Activated naive CD8-positive, alpha-beta T cell (primary cell): ENCODE data around the gene RASAL2.
"Not testable (repeated sequence)": the region's sequence is repeated elsewhere in the genome, so short reads cannot be mapped to it uniquely, and the experiment has no call there.

Source experiments
- H3K27ac Mint-ChIP-seq: one replicate; pipeline ENCODE4 v1.8.0; 2021; ENCODE audit warnings: mixed read lengths
- H3K27me3 Mint-ChIP-seq: one replicate; pipeline ENCODE4 v1.8.0; 2021; ENCODE audit warnings: mixed read lengths
- H3K36me3 Mint-ChIP-seq: one replicate; pipeline ENCODE4 v1.8.0; 2021; ENCODE audit warnings: mixed read lengths
- H3K4me1 Mint-ChIP-seq: one replicate; pipeline ENCODE4 v1.8.0; 2021; ENCODE audit warnings: low read depth, mixed read lengths
- H3K4me3 Mint-ChIP-seq: one replicate; pipeline ENCODE4 v1.8.0; 2021; ENCODE audit warnings: mild to moderate bottlenecking, mixed read lengths
- H3K9me3 Mint-ChIP-seq: one replicate; pipeline ENCODE4 v1.8.0; 2021; ENCODE audit warnings: low read depth, mixed read lengths

The RASAL2 gene

DNA sequence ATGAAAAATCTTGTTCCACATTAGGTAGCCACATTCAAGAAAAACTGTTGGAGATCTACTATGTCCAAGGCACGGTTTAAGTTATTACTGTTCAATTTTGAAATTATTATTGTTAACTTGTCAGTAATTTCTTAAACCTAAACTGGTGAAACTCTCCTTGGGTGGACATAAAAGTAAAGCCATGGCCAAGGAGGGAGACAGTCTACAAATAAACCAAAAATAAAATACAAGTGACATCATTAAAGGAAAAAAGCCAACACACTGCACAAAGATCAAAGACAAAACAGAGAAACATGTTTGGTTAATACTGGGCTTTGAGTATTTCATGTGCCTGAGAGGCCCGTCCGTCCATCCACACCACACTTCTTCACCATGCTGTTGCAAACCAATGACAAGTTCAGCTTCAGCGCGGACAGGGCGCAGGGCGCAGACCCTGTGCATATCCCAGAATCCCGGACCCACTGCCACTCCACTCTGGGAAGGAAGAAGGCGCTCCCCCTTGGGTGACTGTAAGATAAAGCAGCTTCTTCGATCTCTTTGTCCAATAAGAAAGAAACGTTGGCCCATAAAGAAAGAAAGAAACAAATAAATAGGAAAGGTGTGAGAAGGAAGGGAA, 918 bp upstream of the RASAL2 start:
- Mint-ChIP-seq H3K27ac (no peak overlapping the region), H3K9me3 (no peaks in the 10 kb centered on the region), H3K4me3 (peak overlapping the region; percentile 80)

DNA sequence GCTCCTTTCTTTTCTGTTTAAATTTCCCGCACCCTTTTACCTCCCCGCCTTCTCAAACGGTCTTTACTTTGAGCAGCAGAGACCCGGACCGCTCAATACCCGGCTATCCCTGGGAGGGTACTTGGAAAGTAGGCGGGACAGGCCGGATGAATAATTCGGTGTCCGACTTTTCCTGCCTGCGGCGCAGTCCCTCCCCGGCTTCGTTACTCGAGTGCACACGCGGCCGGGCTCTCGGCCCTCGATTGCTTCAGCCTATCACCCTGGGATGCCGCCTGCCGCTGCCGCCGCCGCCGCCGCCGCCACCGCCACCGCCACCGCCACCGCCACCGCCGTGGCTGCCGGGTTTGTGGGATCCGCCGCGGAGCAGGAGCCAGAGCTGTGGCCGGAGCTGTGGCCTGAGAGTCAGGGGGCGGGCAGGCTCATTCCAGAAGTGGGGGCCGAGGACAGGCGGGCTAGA, 382 bp upstream of the RASAL2 start:
- peaks cover 3% of the 10 kb centered on the region for H3K36me3 Mint-ChIP-seq
- H3K27me3 Mint-ChIP-seq, result peaks cover 60% of the 10 kb centered on the region
- H3K27ac Mint-ChIP-seq, result no peak overlapping the region
- H3K4me1 Mint-ChIP-seq, result peaks cover 16% of the 10 kb centered on the region
- H3K4me3 Mint-ChIP-seq, result peak overlapping the region; percentile 80
- no peaks in the 10 kb centered on the region for H3K9me3 Mint-ChIP-seq

More for the DNA sequence above, 918 bp upstream of the RASAL2 start:
- H3K4me1 Mint-ChIP-seq, result peaks cover 16% of the 10 kb centered on the region
- H3K36me3 Mint-ChIP-seq, result peaks cover 3% of the 10 kb centered on the region
- peaks cover 58% of the 10 kb centered on the region for H3K27me3 Mint-ChIP-seq

DNA sequence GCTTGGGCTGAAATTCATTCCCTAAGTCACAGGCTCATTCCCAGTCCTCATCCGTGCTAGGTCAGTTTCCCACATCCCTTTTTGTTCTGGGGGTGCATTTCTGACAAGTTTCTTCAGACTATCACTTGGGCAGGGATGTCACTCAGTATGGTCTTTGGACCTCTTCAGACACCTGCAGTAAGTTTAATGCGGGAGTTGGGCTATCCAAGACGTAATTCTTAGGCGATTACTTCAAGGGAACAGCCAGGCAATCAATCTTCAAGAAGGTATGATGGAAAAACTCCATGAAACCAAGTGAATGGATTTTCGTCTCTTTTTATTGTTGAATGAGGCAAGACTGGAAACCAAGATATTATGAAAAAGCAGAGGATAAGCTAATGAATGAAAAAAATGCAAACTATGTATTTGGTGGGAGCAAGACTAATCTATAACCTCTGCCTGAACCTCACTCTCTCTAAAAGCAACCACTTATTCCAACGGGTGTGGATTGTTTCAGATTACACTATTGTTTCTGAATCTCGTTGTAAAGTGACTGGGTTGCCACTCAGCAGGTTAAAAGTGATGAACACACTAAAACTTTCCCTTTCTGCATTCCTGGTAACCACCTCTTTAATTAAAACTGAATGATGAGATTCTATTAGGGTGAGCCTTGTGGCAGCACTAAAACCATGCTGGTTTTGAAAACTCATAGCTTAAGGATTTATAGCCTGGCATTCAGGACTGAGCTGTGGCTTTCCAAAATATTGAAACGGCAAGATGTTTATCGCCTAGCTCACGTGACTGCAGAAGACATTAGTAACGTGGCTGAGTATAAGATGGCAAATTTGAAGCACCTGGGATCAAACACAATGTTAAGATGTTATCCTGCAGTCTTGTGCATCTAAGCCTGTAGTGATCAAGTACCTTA, 1.1 kb downstream of the RASAL2 start:
- Mint-ChIP-seq H3K4me3 (peak overlapping the region; percentile 50), H3K27ac (no peak overlapping the region), H3K4me1 (peaks cover 16% of the 10 kb centered on the region), H3K9me3 (no peaks in the 10 kb centered on the region), H3K36me3 (peaks cover 3% of the 10 kb centered on the region), H3K27me3 (peaks cover 60% of the 10 kb centered on the region)

DNA sequence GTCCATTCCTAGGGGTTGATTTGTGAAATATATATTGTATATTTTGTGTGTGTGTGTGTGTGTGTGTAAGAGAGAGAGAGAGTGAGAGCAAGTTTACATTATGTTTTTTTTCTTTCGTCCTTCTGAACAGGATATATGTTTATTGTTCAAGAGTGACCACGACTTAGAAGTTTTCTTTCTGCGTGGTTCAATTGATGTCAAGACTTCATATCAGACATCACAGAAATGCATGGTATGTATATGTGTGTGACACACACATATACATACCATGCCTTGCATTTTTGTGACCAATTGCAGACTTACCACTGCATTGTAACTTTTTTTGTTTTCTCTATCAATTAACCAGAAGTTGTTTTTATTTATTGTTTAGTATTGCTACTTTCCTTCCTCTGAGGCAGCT, 2.5 kb downstream of the RASAL2 start:
- peaks cover 2% of the 10 kb centered on the region for H3K36me3 Mint-ChIP-seq
- H3K27ac Mint-ChIP-seq, result no peak overlapping the region
- H3K27me3 Mint-ChIP-seq, result peaks cover 50% of the 10 kb centered on the region
- peaks cover 16% of the 10 kb centered on the region for H3K4me1 Mint-ChIP-seq
- H3K4me3 Mint-ChIP-seq, result no peak overlapping the region
- no peaks in the 10 kb centered on the region for H3K9me3 Mint-ChIP-seq

DNA sequence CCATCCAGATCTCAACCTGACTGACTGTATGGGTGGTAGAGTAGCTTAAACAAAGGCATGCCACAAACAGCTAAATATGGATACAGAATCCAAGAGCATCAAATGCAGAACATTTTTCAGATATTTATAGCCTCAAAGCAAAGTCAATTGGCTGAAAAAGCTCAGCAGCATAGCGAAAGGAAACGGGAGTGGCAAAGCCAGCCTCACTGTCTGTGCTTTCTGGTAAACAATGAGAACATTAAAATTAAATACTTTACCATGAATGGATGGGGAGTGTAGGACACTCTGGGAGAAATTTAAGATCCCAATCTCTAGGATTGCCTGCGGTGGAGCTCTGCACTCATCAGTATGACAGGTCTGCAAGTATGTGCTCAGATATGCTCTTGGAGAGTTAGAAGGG, 4.4 kb downstream of the RASAL2 start:
- H3K9me3 Mint-ChIP-seq, result no peaks in the 10 kb centered on the region
- peaks cover 36% of the 10 kb centered on the region for H3K27me3 Mint-ChIP-seq
- H3K27ac Mint-ChIP-seq, result no peak overlapping the region
- H3K36me3 Mint-ChIP-seq, result no peaks in the 10 kb centered on the region
- H3K4me1 Mint-ChIP-seq, result peaks cover 8% of the 10 kb centered on the region
- no peak overlapping the region for H3K4me3 Mint-ChIP-seq

DNA sequence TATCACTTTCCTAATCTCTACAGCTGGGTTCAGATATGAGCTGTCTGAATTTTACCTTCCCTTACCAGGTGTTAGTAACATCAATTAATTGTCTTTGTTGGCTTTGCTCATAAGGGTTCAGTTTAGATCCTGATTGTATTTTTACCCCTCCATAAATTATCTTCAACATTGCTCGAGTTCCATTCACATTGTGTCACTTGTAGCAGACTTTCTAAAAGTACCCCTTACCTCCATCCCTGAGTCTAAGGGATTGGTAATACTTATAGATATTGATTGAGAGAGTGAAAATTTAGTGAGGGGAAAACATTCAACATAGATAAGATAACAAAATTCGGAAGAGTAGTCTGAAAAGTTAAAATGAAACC, 7.3 kb downstream of the RASAL2 start:
- no peaks in the 10 kb centered on the region for H3K9me3 Mint-ChIP-seq
- no peaks in the 10 kb centered on the region for H3K4me1 Mint-ChIP-seq
- no peak overlapping the region for H3K4me3 Mint-ChIP-seq
- H3K27ac Mint-ChIP-seq, result no peak overlapping the region
- no peaks in the 10 kb centered on the region for H3K36me3 Mint-ChIP-seq
- peaks cover 17% of the 10 kb centered on the region for H3K27me3 Mint-ChIP-seq

DNA sequence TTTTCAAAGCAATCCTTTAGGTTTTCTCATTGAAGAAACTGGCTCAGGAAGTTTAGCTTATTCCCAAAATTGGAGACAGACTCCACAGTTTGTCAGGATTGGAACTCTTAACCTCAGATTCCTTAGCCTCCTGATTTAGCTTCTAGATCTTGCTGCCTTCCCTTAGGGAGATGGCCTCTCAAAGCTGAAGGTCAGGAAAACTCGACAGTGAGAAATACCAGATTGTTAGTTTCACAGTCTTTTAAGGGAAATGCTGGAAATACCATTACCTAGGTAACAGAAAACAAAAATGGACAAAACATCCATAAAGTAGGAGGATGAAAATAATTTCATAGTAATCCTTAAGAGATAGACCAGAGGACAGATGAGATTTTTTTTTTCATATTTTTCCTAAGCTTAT, 7.8 kb downstream of the RASAL2 start:
- H3K4me1 Mint-ChIP-seq, result no peaks in the 10 kb centered on the region
- H3K27ac Mint-ChIP-seq, result no peak overlapping the region
- peaks cover 15% of the 10 kb centered on the region for H3K27me3 Mint-ChIP-seq
- H3K4me3 Mint-ChIP-seq, result no peak overlapping the region
- no peaks in the 10 kb centered on the region for H3K36me3 Mint-ChIP-seq
- no peaks in the 10 kb centered on the region for H3K9me3 Mint-ChIP-seq

DNA sequence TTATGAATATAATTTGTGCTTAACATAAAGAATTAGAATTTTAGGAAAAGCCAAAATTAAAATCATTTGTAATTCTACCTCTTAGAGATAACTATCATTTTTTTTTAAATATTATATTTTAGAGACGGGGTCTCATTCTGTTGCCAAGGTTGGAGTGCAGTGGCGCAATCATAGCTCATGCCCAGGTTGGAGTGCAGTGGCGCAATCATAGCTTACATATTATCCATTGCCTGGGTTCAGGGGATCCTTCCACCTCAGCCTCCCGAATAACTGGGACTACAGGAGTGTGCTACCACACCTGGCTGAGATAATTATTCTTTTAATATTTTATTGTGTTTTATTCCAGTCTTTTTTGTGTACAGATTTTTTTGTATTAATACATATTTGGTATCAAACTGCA, 8.3 kb downstream of the RASAL2 start:
- Mint-ChIP-seq H3K4me1 (no peaks in the 10 kb centered on the region), H3K9me3 (no peaks in the 10 kb centered on the region), H3K27ac (no peak overlapping the region), H3K27me3 (peaks cover 10% of the 10 kb centered on the region), H3K4me3 (no peak overlapping the region), H3K36me3 (no peaks in the 10 kb centered on the region)

DNA sequence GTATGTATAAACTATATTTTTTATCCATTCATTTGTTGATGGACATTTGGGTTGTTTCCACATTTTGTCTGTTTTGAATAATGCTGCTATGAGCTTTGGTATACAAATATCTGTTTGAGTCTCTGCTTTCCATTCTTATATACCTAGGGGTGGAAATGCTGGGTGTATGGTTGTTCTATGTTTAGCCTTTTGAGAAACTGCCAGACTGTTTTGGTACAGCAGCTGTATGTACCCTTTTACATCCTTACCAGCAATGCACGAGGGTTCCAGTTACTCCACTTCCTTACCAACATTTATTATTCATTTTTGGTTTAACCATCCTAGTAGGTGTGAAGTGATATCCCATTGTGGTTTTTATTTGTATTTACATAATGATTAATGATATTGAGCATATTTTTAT, 13.9 kb downstream of the RASAL2 start:
- Mint-ChIP-seq H3K4me3 (no peak overlapping the region), H3K9me3 (no peaks in the 10 kb centered on the region), H3K27ac (no peak overlapping the region), H3K27me3 (no peaks in the 10 kb centered on the region), H3K4me1 (no peaks in the 10 kb centered on the region), H3K36me3 (no peaks in the 10 kb centered on the region)

DNA sequence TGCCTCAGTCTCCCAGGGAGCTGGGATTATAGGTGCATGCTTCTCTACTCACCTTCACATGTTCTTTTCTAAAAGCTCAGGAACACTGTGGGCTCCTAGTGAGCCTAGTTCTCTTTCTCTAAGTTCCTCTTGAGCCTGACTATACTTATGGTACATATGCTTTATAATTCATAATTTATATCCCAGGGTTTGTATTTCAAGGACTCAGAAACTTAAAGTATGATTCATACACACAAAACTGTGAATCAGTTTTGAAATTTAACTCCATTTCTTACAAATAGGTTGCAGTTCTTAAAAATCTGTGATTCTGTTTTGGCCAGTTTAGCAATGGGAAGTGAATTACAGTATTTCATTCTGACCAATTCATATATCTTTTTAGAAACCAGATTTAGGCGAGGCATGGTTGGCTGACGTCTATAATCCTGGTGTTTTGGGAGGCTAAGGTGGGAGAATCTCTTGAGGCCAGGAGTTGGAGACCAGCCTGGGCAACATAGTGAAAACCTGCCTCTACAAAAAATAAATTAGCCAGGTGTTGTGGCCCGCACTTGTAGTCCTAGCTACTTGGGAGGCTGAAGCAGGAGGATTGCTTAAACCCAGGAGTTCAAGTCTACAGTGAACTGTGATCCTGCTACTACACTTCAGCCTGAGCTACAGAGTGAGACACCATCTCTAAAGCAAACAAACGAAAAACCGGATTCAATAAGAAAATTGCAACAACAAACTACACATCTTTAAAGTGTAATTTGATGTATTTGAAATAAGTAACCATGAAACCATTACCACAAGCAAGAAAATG, 15.6 kb downstream of the RASAL2 start:
- H3K4me1 Mint-ChIP-seq, result no peaks in the 10 kb centered on the region
- H3K4me3 Mint-ChIP-seq, result no peak overlapping the region
- no peaks in the 10 kb centered on the region for H3K27me3 Mint-ChIP-seq
- no peaks in the 10 kb centered on the region for H3K36me3 Mint-ChIP-seq
- H3K27ac Mint-ChIP-seq, result no peak overlapping the region
- no peaks in the 10 kb centered on the region for H3K9me3 Mint-ChIP-seq

DNA sequence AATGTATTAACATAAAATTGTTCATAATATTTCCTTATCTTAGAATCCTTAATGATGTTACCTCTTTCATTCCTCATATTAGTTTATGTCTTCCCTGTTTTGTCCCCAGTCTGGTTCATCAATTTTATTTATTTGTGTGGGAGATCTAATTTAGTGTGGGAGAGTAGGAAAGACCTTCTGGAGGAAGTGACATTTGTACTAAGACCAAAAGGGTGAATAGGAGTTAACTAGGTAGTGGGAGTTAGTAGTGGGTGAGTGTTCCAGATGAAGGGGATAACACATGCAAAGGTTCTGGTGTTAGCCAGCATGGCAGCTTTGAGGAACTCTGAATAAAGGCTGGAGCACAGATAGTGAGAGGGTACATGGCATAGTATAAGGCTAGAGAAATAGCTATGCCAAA, 21.4 kb downstream of the RASAL2 start:
- H3K27me3 Mint-ChIP-seq, result no peaks in the 10 kb centered on the region
- no peaks in the 10 kb centered on the region for H3K9me3 Mint-ChIP-seq
- no peak overlapping the region for H3K4me3 Mint-ChIP-seq
- no peak overlapping the region for H3K27ac Mint-ChIP-seq
- no peaks in the 10 kb centered on the region for H3K36me3 Mint-ChIP-seq
- H3K4me1 Mint-ChIP-seq, result no peaks in the 10 kb centered on the region

DNA sequence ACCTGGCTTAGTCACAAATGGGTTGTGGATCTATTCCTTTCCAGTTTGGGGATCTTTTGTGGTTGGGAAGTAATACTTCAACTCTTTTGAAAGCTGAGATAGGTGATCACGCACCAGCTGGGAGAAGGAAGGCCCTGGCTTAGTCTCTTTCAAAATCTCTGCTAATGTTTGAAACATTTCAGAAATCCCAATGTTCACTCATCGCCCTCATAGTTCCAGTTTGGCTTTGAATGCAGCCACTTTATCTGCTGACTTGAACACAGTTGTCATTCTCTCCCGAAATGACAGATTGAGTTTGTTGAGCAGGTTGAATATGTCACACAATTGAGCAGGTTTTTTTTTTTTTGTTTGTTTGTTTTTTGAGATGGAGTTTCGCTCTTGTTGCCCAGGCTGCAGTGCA, 24.6 kb downstream of the RASAL2 start:
- peaks cover 2% of the 10 kb centered on the region for H3K27me3 Mint-ChIP-seq
- no peak overlapping the region for H3K4me3 Mint-ChIP-seq
- no peaks in the 10 kb centered on the region for H3K9me3 Mint-ChIP-seq
- no peaks in the 10 kb centered on the region for H3K36me3 Mint-ChIP-seq
- no peak overlapping the region for H3K27ac Mint-ChIP-seq
- H3K4me1 Mint-ChIP-seq, result no peaks in the 10 kb centered on the region

DNA sequence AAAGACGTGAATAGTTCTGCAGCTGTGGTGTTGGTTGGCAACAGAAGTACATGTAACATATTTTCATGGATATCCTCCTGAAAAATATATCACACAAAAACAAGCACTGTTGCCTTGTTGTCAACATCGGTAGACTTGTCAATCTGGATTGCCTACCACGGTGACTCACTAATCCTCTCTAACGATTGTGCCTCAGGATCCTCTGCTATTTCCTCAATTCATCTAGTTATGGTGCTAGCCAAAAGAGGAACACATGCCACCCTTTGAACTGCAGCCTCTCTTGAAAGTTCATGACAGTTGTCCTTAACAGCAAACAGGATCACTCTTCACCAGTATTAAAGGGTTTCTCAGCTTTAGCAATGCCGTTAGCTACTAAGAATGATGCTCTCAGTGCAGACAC, 25.7 kb downstream of the RASAL2 start:
- peaks cover 2% of the 10 kb centered on the region for H3K27me3 Mint-ChIP-seq
- H3K4me3 Mint-ChIP-seq, result no peak overlapping the region
- H3K4me1 Mint-ChIP-seq, result no peaks in the 10 kb centered on the region
- no peaks in the 10 kb centered on the region for H3K36me3 Mint-ChIP-seq
- H3K9me3 Mint-ChIP-seq, result no peaks in the 10 kb centered on the region
- H3K27ac Mint-ChIP-seq, result no peak overlapping the region

DNA sequence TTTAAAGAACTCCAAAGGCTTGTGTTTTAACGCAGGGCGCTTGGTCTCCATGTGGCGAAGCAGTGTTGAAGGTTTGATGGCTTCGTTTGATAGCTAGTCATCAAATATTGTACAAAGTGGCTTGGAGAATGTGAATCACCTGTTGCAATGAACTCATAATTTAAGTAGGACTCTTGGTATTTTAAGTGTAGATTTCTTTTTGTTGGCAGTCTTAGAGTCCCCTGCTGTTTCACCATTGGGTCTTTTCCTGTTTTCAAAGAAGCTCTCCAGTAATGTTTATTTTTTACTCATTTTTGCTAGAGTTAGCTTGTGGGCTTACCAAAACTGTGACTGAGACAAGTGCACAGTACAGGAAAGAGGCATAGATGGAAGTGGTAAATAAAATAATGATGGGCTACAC, 26.2 kb downstream of the RASAL2 start:
- H3K4me1 Mint-ChIP-seq, result no peaks in the 10 kb centered on the region
- H3K27me3 Mint-ChIP-seq, result peaks cover 2% of the 10 kb centered on the region
- H3K4me3 Mint-ChIP-seq, result no peak overlapping the region
- no peaks in the 10 kb centered on the region for H3K9me3 Mint-ChIP-seq
- H3K27ac Mint-ChIP-seq, result no peak overlapping the region
- no peaks in the 10 kb centered on the region for H3K36me3 Mint-ChIP-seq

DNA sequence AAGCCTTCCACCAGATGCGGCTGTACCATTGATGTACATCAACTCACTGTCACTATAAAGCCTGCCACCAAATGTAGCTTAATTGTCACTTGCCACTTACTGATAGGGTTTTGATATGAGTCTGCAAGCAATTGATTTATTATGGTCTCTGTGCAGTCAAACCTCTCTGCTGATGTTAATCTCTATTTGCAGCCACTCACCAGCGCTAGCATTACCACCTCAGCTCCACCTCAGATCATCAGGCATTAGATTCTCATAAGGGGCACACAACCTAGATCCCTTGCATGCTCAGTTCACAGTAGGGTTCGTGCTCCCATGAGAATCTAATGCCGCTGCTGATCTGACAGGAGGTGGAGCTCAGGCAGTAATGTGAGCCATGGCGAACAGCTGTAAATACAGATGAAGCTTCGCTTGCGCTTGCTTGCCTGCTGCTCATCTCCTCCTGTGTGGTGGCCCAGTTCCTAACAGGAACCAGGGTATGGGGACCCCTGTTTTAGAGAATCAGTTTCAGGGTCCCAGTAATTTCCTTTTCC, 26.7 kb downstream of the RASAL2 start:
- not testable (repeated sequence) for H3K4me1 Mint-ChIP-seq, H3K4me3 Mint-ChIP-seq

More for the DNA sequence above, 26.7 kb downstream of the RASAL2 start:
- H3K9me3 Mint-ChIP-seq, H3K27ac Mint-ChIP-seq, H3K36me3 Mint-ChIP-seq, H3K27me3 Mint-ChIP-seq: not testable (repeated sequence)
